HG03432 (cell line): ENCODE measurements around the gene EXTL1.
A peak's percentile ranks its signal among the peaks of the same experiment; 100 is the strongest.

ENCODE experiments used
- ATAC-seq: cut with Tn5 transposase; IDR thresholded peaks from one replicate; pipeline ENCODE4 v1.9.1; 2021; ENCODE audit warnings: mild to moderate bottlenecking, moderate library complexity; ENCODE audit not compliant: unreplicated experiment

The EXTL1 gene

GRCh38 chr1:26022404-26022779 is 817 bp downstream of the EXTL1 start:
- ATAC-seq: no peak

GRCh38 chr1:26023009-26023408 is 1.4 kb downstream of the EXTL1 start:
- ATAC-seq: no peak

GRCh38 chr1:26023826-26024225 is 2.3 kb downstream of the EXTL1 start:
- ATAC-seq: no peak

- ATAC-seq: no peak
These were observed 3.5 kb downstream of the EXTL1 start for GRCh38 chr1:26025060-26025459.

- no peak for ATAC-seq
These were observed 3.9 kb downstream of the EXTL1 start for GRCh38 chr1:26025517-26025916.

GRCh38 chr1:26027716-26028489 is 6.3 kb downstream of the EXTL1 start:
- ATAC-seq: no peak

- no peak for ATAC-seq
These were observed 7.0 kb downstream of the EXTL1 start for GRCh38 chr1:26028490-26028980.

GRCh38 chr1:26029054-26029863 is 7.7 kb downstream of the EXTL1 start:
- no peak for ATAC-seq

GRCh38 chr1:26029864-26030481 is 8.4 kb downstream of the EXTL1 start:
- ATAC-seq: no peak

GRCh38 chr1:26031196-26031595 is 9.6 kb downstream of the EXTL1 start:
- ATAC-seq: no peak

GRCh38 chr1:26031611-26032220 is 10.1 kb downstream of the EXTL1 start:
- ATAC-seq: no peak

- ATAC-seq: no peak
These were observed 11.2 kb downstream of the EXTL1 start for GRCh38 chr1:26032656-26033357.

GRCh38 chr1:26034504-26035202 is 13.1 kb downstream of the EXTL1 start:
- no peak for ATAC-seq

GRCh38 chr1:26035203-26035958 is 13.8 kb downstream of the EXTL1 start:
- ATAC-seq: peak; percentile 89

GRCh38 chr1:26035959-26036755 is 14.6 kb downstream of the EXTL1 start:
- peak; percentile 68 for ATAC-seq

- no peak for ATAC-seq
These were observed 15.2 kb downstream of the EXTL1 start for GRCh38 chr1:26036756-26037281.

- ATAC-seq: no peak
These were observed 16.3 kb downstream of the EXTL1 start for GRCh38 chr1:26037904-26038303.

GRCh38 chr1:26038477-26038876 is 16.9 kb downstream of the EXTL1 start:
- no peak for ATAC-seq
